Inferior parietal cortex (tissue), 1 donor: ENCODE measurements around the gene AGBL1.

Experiments
- DNase-seq: peaks from one replicate; pipeline ENCODE4 v3.0.0-alpha.2; 2016; ENCODE audit errors: extremely low spot score

Gene AGBL1

GRCh38 chr15:86810329-86810728 is 730.7 kb downstream of the AGBL1 start:
- no peak for DNase-seq

DNA sequence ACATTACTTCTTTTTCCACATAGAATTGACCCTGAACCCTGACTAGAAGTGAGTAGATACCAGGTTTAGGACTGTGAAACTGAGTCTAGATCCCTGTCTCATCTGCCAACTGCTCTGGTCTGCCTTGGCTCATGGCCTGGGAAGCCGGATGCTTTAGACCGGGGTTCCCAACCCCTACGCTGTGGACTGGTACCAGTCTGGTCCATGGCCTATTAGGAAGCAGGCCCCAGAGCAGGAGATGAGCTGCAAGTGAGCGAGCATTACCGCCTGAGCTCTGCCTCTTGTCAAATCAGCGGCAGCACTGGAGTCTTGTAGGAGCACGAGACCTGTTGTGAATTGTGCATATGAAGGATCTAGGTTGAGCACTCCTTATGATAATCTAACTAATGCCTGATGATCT is 734.2 kb downstream of the AGBL1 start:
- no peak for DNase-seq

GRCh38 chr15:86829245-86829644 is 749.6 kb downstream of the AGBL1 start:
- DNase-seq = no peak

DNA sequence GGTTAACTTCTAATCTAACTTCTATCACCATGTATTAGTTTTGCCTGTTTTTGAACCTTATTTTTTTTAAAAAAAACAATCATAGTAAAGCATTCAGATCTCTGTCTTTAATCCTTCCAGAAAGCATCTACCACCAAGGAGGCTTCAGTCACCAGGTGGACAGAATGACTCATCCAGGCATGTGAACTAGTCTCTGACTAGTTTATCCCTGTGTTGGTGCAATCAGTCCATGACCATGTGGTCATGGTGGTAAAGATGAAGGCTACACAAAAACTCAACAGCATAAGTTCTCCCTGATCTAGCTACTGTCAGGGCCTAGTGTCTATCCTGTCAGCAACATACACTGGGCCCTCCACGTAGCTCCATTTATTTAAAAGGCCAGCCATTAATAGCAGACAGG is 750.6 kb downstream of the AGBL1 start:
- DNase-seq = no peak

DNA sequence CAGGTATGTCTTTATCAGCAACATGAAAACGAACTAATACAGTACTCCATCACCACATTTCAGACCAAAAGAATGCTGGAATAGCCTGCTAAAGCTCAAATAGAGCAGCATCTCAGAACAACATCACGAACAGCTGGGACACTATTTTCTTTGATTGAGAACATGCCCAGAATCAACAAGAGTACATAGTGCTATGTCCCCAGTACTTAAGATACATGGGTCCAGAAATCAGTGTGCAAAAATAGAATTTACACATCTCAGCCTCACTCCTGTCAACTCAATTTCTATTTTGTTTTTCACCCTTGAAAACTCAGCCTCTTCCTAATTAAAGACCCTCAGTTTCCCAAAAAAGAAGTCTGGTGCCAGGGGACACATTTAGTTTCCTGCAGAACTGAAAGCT is 753.9 kb downstream of the AGBL1 start:
- no peak for DNase-seq

DNA sequence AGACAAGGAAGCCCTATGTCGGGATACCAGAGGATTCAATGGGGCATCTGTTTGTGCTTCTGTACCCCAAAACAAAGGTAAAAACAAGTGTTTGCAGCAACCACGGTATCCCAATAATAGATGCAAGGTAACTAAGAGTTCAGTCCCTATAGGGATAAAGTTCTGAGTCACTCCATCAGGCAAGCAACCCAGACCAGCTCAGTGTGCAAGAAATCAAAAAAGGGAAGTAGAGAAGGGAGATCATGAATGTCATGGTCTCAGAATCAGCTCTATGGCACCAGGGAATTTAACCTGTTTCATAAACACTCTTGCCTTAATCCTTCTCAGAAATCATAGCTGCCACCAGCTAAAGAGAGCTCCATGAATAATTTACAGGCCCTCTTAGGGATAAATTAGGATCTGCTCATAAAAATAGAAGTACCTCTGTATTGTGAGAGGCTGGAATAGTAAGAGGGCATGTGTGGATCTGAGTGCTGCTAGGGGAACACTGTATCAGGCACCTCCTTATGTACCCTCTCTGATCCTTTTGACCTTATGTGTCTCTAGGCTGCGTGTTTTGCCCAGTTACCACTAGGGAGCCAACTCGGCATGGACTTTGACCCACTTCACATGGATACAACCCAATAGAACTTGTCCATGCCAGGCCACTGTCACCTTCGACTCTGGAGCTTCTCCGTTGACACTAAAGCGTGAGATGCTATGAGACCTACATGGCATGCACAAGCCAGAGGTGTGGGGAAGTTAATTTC is 754.6 kb downstream of the AGBL1 start:
- DNase-seq = no peak

GRCh38 chr15:86837294-86838061 is 757.8 kb downstream of the AGBL1 start:
- no peak for DNase-seq

DNA sequence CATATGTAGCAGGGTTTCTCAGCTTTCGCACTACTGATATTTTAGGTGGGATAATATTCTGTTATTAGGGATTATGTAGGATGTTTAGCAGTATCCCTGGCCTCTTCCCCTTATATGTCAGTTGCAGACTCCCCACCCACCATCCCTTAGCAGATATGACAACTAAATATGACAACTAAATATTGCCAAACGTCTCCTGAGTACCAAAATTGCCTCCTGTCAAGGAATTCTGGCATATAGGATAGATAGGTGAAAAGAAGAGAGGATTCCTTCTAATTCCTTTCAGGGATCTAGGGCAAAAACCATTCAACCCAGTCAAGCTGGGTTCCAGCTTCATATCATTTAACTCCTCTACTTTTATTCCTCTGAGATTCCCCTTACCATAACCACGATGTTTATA is 759.8 kb downstream of the AGBL1 start:
- no peak for DNase-seq

DNA sequence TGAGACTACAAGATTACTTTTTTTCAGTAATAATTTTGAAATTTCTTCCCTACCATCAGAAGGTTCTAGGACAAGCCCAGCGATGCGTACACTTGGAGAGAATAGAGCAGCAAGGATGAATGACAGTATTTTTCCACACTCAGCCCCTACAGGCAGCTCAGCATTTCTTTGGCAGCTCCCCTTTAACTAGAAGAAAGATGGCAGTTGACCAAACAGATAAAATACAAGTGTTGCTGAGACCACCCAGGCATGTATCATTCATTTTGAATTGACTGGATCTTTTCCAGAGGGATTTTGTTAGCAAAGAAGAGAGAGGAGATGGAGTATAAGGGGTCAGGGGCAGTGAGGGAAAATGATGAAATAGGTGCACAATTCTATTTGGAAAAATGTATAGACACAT is 761.3 kb downstream of the AGBL1 start:
- DNase-seq = no peak

DNA sequence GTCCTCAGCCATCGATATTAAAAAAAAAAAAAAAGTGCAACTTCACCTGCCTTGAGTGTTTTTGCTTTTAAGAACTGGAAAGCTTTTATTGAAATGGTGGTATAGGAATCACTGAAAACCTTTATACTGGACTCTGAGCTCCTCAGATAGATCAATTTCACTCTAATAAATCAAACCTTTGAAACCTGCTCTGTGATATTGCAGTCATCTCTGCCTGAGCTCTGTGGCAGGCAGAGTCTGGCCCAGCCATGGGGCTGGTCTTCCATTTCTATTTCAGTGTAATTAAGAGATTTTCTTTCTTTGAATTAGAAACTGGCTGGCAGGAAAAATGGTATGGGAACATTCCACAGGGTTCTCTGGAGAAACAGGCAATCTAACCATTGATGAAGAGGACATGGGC is 762.5 kb downstream of the AGBL1 start:
- no peak for DNase-seq

GRCh38 chr15:86846036-86846435 is 766.4 kb downstream of the AGBL1 start:
- no peak for DNase-seq

DNA sequence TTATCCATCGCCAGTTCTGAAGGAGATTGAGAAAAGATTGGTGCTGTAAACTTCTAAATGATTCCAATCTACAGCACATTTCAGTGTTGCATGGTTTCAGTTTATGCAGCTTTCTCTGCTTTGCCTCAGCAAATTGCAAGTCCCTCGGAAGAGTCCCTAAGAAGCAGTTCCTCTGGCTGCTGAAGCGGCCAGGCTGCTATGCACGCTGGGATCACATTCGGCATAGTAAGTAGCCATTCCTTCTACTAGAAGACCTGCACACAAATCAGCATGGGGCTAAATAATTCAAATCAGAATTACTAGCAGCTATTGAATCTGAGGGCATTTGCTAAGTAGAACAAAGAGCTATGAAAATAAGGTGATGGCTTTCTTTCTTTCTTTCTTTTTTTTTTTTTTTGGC is 769.5 kb downstream of the AGBL1 start:
- DNase-seq = peak; percentile 11

GRCh38 chr15:86849558-86850285 is 770.1 kb downstream of the AGBL1 start:
- no peak for DNase-seq

- DNase-seq = no peak
These were observed 771.3 kb downstream of the AGBL1 start for GRCh38 chr15:86850939-86851338.

- no peak for DNase-seq
These were observed 773.1 kb downstream of the AGBL1 start for GRCh38 chr15:86852741-86853140.

GRCh38 chr15:86854176-86854575 is 774.5 kb downstream of the AGBL1 start:
- no peak for DNase-seq

DNA sequence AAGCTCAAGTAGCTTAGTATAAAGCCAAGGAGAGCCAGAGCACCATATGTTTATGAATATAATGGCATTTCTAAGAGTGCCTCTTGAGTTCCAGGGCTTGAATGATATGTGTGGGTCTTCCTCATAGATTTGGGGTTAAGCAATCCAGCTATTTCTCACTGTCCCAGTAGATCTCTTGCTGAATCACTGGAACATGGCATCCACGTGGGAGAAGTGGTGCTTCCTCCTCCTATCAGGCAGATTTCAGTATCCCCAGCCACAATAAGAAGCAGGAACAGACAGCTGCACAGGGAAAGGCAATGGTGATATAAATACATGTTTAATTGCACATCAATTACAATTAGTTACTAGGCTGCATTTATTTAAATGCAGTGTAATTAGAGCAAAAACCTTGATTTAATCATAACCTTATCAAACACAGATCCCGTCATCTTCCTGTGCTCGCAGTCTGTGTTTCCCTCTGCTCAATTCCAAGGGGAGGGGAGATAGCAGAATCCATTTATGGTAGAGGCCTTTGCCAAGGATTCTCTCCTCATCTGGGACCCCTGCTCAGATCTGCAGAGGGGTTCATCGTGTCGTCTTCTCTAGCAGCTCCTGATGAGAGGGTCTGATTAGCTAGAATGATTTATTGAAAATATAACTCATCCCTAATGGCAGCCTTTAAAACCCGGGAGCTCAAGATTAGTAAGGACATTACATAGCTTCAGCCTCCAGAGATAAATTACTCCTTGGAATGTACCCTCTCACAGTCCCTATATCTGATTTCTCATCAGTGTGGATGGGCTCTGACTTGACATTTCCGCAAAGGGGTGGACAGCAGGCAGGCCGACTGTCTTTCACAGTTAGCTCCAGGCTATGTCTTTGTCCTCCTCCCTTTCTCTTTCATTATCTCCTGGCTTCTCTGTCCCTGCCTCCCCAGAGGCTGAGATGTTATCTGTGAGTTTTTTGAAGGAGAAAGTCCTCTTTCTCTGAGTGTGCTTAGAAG is 775.9 kb downstream of the AGBL1 start:
- DNase-seq = no peak

- DNase-seq = no peak
These were observed 778.0 kb downstream of the AGBL1 start for GRCh38 chr15:86857701-86858100.

GRCh38 chr15:86863226-86863915 is 783.7 kb downstream of the AGBL1 start:
- DNase-seq = no peak

DNA sequence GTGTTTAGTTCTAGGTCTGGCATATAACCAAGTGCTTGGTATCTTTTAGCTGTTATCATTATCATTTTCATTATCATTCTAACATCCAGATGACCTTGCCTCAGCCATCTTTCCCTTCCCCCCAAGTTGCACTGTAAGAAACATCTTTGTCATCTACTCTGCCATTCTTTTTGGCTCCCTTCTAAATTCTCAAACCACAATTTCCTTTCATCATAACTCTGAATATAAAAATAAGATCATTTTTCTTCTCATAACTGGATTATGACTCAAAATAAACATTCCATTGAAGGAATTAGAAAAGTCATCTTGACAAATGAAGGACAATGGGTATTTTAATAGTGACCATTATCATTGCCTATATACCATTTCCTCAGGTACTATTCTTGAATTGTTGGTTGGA is 786.2 kb downstream of the AGBL1 start:
- no peak for DNase-seq

DNA sequence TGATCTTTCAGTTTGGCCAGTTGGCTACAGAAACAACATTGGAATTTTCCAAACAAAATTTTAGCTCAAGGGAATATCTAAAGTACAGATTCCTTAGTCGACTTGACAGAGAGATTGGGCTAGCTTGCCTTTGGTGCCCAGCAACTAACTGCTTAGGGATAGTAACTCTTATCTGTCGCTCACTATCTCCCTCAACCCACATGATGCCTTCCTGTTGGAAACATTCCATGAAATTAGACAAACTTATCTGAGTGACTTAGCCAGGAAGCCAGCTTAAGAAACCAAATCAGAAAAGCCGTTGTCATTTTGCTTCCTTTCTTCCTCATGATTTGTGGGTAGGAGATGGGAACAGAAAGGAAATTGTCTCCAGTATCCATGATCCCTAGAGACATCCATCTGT is 791.2 kb downstream of the AGBL1 start:
- no peak for DNase-seq
